Central memory CD8-positive, alpha-beta T cell (primary cell): ENCODE results near the gene EXD2.
"Not testable (repeated sequence)": the region's sequence is repeated elsewhere in the genome, so short reads cannot be mapped to it uniquely, and the experiment has no call there.

Experiments used
- ATAC-seq: fragments of 150-1000 bp; cut with Tn5 transposase; replicated peaks from 2 replicates; pipeline ENCODE4 v1.10.0; 2022; ENCODE audit warnings: mild to moderate bottlenecking, moderate FRiP score, moderate number of reproducible peaks; ENCODE audit not compliant: poor library complexity, severe bottlenecking; ENCODE audit errors: extremely low read depth
- DNase-seq, 2 donors: peaks; one replicate each; pipeline ENCODE4 v3.0.0; 2021; ENCODE audit warnings: low spot score in 2 of 2
- H3K27ac Mint-ChIP-seq: one replicate; pipeline ENCODE4 v1.8.0; 2022; ENCODE audit warnings: low read depth, mild to moderate bottlenecking, moderate library complexity, mixed read lengths
- H3K27me3 Mint-ChIP-seq: one replicate; pipeline ENCODE4 v1.8.0; 2022; ENCODE audit warnings: mixed read lengths
- H3K36me3 Mint-ChIP-seq: one replicate; pipeline ENCODE4 v1.8.0; 2022; ENCODE audit warnings: mild to moderate bottlenecking, moderate library complexity, mixed read lengths; ENCODE audit not compliant: insufficient read depth
- H3K4me1 Mint-ChIP-seq: one replicate; pipeline ENCODE4 v1.8.0; 2022; ENCODE audit warnings: mixed read lengths
- H3K4me3 Mint-ChIP-seq: one replicate; pipeline ENCODE4 v1.8.0; 2022; ENCODE audit warnings: mild to moderate bottlenecking, moderate library complexity, mixed read lengths
- H3K9me3 Mint-ChIP-seq: one replicate; pipeline ENCODE4 v1.8.0; 2022; ENCODE audit warnings: mixed read lengths

Gene EXD2

DNA sequence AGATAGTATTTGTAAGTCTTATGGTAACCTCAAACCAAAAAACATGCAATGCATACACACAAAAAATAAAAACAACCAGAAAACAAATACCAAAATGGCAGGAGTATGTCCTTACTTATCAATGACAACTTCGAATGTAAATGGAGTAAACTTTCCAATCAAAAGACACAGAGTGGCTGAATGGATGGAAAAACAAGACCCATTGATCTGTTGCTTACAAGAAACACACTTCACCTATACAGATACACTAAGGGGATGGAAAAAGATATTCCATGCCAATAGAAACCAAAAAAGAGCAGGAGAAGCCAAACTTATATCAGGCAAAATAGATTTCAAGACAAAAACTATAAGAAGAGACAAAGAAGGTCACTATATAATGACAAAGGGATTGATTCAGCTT lies 29.7 kb upstream of the EXD2 start:
- ATAC-seq (no peak), DNase-seq (no peak)
- peaks cover 58% of the 10 kb centered on the region for H3K27me3 Mint-ChIP-seq
- H3K36me3 Mint-ChIP-seq: peaks cover 2% of the 10 kb centered on the region
- no peak overlapping the region for H3K27ac Mint-ChIP-seq
- H3K9me3 Mint-ChIP-seq: peaks cover 8% of the 10 kb centered on the region
- H3K4me3 Mint-ChIP-seq: no peak overlapping the region
- H3K4me1 Mint-ChIP-seq: no peaks in the 10 kb centered on the region

DNA sequence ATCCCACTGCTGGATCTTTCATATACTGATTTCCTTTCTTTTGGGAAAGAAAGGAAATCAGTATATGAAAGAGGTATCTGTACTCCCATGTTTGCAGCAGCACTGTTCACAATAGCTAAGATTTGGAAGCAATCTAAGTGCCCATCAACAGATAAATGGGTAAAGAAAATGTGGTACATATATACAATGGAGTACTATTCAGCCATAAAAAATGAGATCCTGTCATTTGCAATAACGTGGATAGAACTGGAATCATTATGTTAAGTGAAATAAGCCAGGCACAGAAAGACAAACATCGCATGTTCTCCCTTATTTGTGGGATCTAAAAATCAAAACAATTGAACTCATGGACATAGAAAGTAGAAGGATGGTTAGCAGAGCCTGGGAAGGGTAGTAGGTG lies 25.5 kb upstream of the EXD2 start:
- ATAC-seq, H3K27ac Mint-ChIP-seq, H3K9me3 Mint-ChIP-seq, H3K4me1 Mint-ChIP-seq, H3K4me3 Mint-ChIP-seq, DNase-seq, H3K36me3 Mint-ChIP-seq: not testable (repeated sequence)
- peaks cover 36% of the 10 kb centered on the region for H3K27me3 Mint-ChIP-seq

DNA sequence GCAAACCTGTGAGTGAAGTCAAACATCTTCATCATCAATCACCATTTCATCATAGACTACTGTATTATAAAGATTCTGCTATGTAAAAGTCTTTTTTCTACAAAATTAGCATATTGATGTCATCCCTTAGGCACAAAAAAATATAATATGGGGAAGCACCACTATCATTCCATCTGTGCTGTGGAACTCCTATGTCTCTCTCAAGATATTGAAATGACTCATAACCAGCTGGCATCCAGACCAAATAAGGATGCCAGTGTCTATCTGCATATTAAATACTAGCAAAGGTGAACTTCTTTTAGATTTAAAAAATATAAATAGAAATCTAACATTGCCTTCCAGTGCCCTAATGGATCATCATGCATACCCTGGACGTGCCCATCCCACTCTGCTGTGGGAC lies 20.5 kb upstream of the EXD2 start:
- H3K4me1 Mint-ChIP-seq: no peaks in the 10 kb centered on the region
- H3K36me3 Mint-ChIP-seq: no peaks in the 10 kb centered on the region
- no peak overlapping the region for H3K27ac Mint-ChIP-seq
- no peak for ATAC-seq
- H3K9me3 Mint-ChIP-seq: no peaks in the 10 kb centered on the region
- H3K4me3 Mint-ChIP-seq: no peak overlapping the region
- no peak for DNase-seq
- H3K27me3 Mint-ChIP-seq: no peaks in the 10 kb centered on the region

DNA sequence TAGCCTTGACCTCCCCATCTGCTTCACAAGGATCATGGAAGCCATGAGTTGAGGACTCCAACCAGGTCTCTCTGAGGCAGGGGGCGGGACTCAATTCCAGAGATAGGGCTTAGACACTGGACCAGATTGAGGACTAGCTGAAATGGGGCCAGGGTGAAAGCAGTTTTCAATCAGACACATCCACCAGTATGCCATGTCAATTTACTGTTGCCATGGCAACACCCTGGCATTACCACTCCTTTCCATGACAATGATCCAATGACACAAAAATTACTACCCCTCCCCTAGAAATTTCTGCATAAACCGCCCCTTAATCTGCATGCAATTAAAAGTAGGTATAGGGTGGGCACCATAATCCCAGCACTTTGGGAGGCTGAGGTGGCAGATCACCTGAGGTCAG lies 19.7 kb upstream of the EXD2 start:
- no peak overlapping the region for H3K27ac Mint-ChIP-seq
- no peaks in the 10 kb centered on the region for H3K4me1 Mint-ChIP-seq
- no peaks in the 10 kb centered on the region for H3K27me3 Mint-ChIP-seq
- no peaks in the 10 kb centered on the region for H3K9me3 Mint-ChIP-seq
- DNase-seq: no peak
- ATAC-seq: no peak
- H3K36me3 Mint-ChIP-seq: no peaks in the 10 kb centered on the region
- no peak overlapping the region for H3K4me3 Mint-ChIP-seq

DNA sequence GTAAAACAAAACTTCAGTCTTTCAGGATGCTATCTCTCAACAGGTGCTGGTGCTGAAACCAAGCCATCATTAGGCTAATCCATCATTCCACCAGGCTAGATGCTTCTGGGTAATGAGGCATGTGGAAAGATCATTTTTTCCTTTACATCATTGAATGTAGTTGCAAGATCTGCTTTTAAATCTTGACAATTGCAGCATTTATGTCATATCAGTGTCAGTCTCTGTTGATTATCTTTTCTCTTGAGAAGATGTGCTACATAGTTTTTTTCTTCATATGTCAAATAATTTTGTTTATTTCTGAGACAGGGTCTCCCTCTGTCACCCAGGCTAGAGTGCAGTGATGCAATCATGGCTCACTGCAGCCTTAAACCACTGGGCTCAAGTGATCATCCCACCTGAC lies 16.2 kb upstream of the EXD2 start:
- no peaks in the 10 kb centered on the region for H3K36me3 Mint-ChIP-seq
- H3K9me3 Mint-ChIP-seq: no peaks in the 10 kb centered on the region
- H3K4me3 Mint-ChIP-seq: no peak overlapping the region
- ATAC-seq (no peak), DNase-seq (no peak)
- peaks cover 8% of the 10 kb centered on the region for H3K27me3 Mint-ChIP-seq
- no peak overlapping the region for H3K27ac Mint-ChIP-seq
- no peaks in the 10 kb centered on the region for H3K4me1 Mint-ChIP-seq

DNA sequence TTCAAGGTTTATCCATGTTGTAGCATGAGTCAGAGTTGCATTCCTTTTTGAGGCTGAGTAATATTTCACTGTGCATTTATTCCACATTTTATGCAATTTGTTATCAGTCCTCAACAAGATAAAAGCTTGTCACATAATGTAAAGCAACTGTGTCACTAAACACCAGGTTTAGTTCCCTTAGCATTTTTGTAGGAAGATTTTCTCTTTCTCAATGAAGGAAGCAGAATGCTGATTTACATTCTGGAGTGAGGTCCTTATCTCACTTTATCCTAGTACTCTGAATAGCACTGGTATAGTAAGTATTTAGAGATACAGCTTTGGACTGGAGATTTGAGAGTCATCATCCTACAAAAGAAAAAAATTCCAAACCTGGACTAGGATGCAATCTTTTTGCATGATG lies 9.8 kb upstream of the EXD2 start:
- Mint-ChIP-seq H3K9me3 (no peaks in the 10 kb centered on the region), H3K4me1 (no peaks in the 10 kb centered on the region), H3K4me3 (no peak overlapping the region), H3K27ac (no peak overlapping the region), H3K36me3 (no peaks in the 10 kb centered on the region), H3K27me3 (peaks cover 31% of the 10 kb centered on the region)
- DNase-seq (no peak), ATAC-seq (no peak)

DNA sequence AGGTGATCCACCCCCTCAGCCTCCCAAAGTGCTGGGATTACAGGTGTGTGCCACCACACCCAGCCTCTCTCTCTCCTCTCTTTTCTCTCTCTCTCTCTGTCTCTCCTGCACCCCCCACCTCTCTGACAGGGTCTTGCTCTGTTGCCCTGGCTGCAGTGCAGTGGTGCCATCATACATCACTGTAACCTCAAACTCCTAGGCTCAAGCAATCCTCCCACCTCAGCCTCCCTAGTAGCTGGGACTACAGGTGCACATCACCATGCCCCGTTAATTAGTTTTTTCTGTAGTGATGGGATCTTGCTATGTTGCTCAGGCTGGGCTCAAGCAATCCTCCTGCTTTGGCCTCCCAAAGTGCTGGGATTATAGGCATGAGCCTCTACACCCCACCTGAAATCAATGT lies 8.7 kb upstream of the EXD2 start:
- not testable (repeated sequence) for H3K36me3 Mint-ChIP-seq, H3K27ac Mint-ChIP-seq, H3K9me3 Mint-ChIP-seq, ATAC-seq, DNase-seq, H3K4me3 Mint-ChIP-seq, H3K4me1 Mint-ChIP-seq
- H3K27me3 Mint-ChIP-seq: peaks cover 22% of the 10 kb centered on the region

DNA sequence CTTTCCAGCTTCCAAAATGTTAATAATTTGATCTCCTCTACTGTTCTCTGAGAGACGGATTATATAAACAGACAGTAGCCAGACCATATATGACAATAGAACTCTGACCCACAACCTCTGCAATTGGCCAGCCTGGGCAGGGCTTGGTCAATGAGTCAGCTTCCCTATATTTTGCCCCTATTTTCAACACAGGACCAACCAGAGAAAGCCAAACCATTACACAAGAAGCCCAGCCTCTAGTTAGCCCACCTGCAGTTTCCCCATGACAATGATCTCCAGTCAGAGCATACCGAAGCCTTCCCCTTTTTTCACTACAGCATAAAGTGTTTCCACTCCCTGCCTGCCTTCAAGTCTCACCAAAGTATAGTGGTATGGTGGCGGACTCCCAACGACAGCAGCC lies 7.6 kb upstream of the EXD2 start:
- Mint-ChIP-seq H3K9me3 (no peaks in the 10 kb centered on the region), H3K36me3 (peaks cover 1% of the 10 kb centered on the region), H3K4me3 (no peak overlapping the region), H3K27me3 (peaks cover 22% of the 10 kb centered on the region), H3K4me1 (no peaks in the 10 kb centered on the region), H3K27ac (no peak overlapping the region)
- ATAC-seq (no peak), DNase-seq (no peak)

DNA sequence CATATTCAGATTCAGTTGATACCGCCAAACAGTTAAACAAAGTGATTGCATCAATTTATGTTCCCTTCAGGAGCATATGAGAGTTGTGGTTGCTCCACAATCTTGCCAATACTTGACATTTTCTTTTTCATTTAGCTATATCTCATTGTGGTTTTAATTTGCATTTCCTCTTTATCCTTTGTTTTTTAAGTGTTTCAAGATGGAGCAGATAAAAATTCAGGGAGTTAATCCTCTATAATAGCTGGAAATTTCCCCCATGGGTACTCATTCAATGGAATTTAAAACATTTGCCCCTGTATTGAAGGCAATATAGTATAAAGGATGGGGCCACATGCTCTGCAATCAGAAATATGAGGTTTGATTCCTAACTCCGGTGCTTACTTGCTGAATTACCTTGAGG lies 1.1 kb upstream of the EXD2 start:
- Mint-ChIP-seq H3K9me3 (no peaks in the 10 kb centered on the region), H3K27ac (no peak overlapping the region), H3K4me1 (peaks cover 21% of the 10 kb centered on the region), H3K36me3 (peaks cover 3% of the 10 kb centered on the region), H3K27me3 (no peaks in the 10 kb centered on the region), H3K4me3 (peak overlapping the region; percentile 92)
- ATAC-seq (no peak), DNase-seq (no peak)

DNA sequence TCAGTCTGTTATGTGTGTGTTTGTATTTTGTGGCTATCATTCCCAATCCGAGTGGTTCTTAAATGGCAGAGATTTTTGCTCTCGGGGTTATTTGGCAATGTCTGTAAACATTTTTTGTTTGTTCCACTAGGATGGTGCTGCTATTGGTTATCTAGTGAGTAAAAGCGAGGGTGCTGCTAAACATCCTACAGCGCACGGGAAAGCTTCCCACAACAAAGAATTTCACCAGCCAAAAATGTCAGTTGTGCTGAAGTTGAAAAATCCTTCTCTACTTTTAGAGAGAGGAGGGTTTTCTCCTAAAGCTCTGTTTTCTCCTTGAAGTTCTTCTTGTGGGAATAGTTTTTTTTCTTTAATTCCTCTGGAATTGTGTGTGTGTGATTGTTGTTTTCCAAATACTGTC lies 2.4 kb downstream of the EXD2 start:
- DNase-seq (no peak), ATAC-seq (no peak)
- H3K4me1 Mint-ChIP-seq: peaks cover 32% of the 10 kb centered on the region
- no peaks in the 10 kb centered on the region for H3K9me3 Mint-ChIP-seq
- no peaks in the 10 kb centered on the region for H3K27me3 Mint-ChIP-seq
- H3K27ac Mint-ChIP-seq: no peak overlapping the region
- peaks cover 2% of the 10 kb centered on the region for H3K36me3 Mint-ChIP-seq
- H3K4me3 Mint-ChIP-seq: no peak overlapping the region

DNA sequence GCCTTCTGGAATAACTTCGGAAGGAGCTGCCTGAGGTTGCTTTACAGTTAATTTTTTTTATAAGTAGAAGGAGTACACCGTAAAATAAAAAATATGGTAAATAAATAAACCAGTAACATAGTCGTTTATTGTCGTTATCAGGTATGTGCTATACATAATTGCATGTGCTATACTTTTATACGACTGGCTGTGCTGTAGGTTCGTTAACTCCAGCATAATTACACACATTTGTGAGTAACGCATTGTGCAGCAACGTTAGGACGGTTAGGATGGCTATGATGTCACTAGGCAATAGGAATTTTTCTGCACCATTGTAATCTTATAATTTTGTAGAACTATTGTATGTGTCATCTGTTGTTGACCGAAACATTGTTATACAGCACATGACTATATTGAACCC lies 8.5 kb downstream of the EXD2 start:
- Mint-ChIP-seq H3K36me3 (peaks cover 1% of the 10 kb centered on the region), H3K9me3 (no peaks in the 10 kb centered on the region), H3K4me1 (peaks cover 11% of the 10 kb centered on the region), H3K4me3 (no peak overlapping the region), H3K27ac (no peak overlapping the region), H3K27me3 (no peaks in the 10 kb centered on the region)
- no peak for ATAC-seq
- no peak for DNase-seq

DNA sequence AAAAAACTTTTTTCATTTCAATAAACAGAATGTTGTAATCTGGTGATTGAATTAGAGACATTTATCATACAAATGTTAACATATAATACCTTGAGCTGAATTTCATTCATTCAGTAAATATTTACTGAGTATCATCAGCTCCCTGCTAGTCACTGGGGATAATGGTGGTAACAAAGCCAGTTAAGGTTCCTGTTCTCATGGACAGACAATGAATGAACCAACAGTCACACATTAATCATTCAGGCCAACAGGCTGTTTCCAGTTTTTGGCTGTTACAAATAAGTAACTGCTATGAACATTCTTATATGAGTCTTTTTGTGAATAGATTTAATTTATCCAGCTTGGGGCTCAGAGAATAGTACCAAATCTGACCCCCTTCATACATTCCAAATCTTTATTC lies 13.5 kb downstream of the EXD2 start:
- H3K27ac Mint-ChIP-seq: no peak overlapping the region
- ATAC-seq (no peak), DNase-seq (no peak)
- H3K27me3 Mint-ChIP-seq: no peaks in the 10 kb centered on the region
- H3K4me1 Mint-ChIP-seq: peaks cover 5% of the 10 kb centered on the region
- H3K36me3 Mint-ChIP-seq: peaks cover 3% of the 10 kb centered on the region
- H3K4me3 Mint-ChIP-seq: no peak overlapping the region
- H3K9me3 Mint-ChIP-seq: no peaks in the 10 kb centered on the region

DNA sequence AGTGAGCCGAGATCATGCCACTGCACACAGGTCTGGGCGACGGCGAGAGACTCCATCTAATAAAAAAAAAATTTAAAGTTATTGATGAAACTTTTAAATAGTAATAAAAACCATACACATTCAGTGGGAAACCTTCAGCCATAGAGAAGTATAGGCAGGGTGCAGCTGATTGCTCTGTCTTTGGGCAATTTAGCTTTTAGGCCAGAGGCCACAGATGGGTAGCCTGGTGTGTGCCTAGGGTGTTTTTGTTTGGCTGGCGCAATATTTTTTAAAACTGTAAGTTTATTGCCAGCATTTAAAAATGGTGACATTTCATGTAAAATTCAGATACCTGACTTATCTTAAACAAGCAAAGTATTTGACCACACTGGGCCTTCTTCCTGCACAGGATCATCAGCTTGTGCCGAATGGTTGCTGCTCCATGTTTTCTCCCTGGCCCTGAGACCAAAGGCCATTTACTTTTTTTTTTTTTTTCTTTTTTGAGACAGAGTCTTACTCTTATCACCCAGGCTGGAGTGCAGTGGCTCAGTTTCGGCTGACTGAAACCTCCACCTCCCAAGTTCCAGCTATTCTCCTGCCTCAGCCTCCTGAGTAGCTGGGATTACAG lies 16.2 kb downstream of the EXD2 start:
- H3K4me1 Mint-ChIP-seq: peaks cover 5% of the 10 kb centered on the region

DNA sequence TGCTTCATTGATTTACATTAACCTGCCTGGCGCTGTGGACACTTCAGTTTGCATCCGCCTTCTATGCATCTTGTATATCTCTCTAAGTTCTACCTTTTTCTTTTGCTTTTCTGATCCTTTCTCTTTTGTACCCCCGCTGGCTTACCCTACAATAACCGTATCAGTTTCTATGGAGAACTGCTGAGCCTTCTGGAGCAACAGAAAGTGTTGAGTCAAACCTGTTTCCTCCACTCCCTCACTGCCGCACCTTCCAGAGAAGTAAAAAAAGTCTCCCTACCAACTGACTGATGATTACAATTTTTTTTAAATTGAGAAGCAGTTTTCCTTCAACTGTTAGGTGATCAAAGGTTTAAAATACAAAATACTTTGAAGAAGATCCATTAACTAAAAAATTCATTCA lies 17.4 kb downstream of the EXD2 start:
- H3K4me3 Mint-ChIP-seq: no peak overlapping the region
- peaks cover 5% of the 10 kb centered on the region for H3K4me1 Mint-ChIP-seq
- no peaks in the 10 kb centered on the region for H3K27me3 Mint-ChIP-seq
- ATAC-seq (no peak), DNase-seq (no peak)
- H3K27ac Mint-ChIP-seq: no peak overlapping the region
- H3K36me3 Mint-ChIP-seq: peaks cover 8% of the 10 kb centered on the region
- no peaks in the 10 kb centered on the region for H3K9me3 Mint-ChIP-seq

More for the DNA sequence above, 16.2 kb downstream of the EXD2 start:
- DNase-seq (no peak), ATAC-seq (no peak)
- Mint-ChIP-seq H3K9me3 (no peaks in the 10 kb centered on the region), H3K27me3 (no peaks in the 10 kb centered on the region), H3K4me3 (no peak overlapping the region), H3K36me3 (peaks cover 5% of the 10 kb centered on the region), H3K27ac (no peak overlapping the region)
